PFSK-1 (cell line): ENCODE results near the gene SLC28A1.

Experiments
- POLR2AphosphoS5 ChIP-seq: IDR thresholded peaks from 2 replicates; pipeline ENCODE4 v1.6.1; 2012; ENCODE audit warnings: low read depth, mild to moderate bottlenecking, control low read depth, low read length, moderate library complexity
- SIN3A ChIP-seq: IDR thresholded peaks from 2 replicates; pipeline ENCODE4 v1.6.1; 2012; ENCODE audit warnings: mild to moderate bottlenecking, low read length, moderate library complexity, borderline replicate concordance; ENCODE audit not compliant: insufficient read depth
- TAF1 ChIP-seq: IDR thresholded peaks from 2 replicates; pipeline ENCODE4 v1.6.1; 2012; ENCODE audit warnings: low read length, control low read depth, borderline replicate concordance; ENCODE audit not compliant: insufficient read depth
- TF ChIP-seq, protein P1 (sequence below), 2 experiments: IDR thresholded peaks; 2 replicates each; pipeline versions ENCODE4 v1.6.1 to v1.8.0; 2011 to 2012; ENCODE audit warnings: low read depth in 2 of 2, low read length in 2 of 2, control low read depth in 1 of 2, inconsistent platforms in 1 of 2, mild to moderate bottlenecking in 1 of 2, moderate library complexity in 1 of 2; ENCODE audit not compliant: insufficient read depth in 1 of 2

GRCh38 chr15:84840255-84840654, 44.2 kb upstream of the SLC28A1 start:
- TF ChIP-seq, protein P1, sequence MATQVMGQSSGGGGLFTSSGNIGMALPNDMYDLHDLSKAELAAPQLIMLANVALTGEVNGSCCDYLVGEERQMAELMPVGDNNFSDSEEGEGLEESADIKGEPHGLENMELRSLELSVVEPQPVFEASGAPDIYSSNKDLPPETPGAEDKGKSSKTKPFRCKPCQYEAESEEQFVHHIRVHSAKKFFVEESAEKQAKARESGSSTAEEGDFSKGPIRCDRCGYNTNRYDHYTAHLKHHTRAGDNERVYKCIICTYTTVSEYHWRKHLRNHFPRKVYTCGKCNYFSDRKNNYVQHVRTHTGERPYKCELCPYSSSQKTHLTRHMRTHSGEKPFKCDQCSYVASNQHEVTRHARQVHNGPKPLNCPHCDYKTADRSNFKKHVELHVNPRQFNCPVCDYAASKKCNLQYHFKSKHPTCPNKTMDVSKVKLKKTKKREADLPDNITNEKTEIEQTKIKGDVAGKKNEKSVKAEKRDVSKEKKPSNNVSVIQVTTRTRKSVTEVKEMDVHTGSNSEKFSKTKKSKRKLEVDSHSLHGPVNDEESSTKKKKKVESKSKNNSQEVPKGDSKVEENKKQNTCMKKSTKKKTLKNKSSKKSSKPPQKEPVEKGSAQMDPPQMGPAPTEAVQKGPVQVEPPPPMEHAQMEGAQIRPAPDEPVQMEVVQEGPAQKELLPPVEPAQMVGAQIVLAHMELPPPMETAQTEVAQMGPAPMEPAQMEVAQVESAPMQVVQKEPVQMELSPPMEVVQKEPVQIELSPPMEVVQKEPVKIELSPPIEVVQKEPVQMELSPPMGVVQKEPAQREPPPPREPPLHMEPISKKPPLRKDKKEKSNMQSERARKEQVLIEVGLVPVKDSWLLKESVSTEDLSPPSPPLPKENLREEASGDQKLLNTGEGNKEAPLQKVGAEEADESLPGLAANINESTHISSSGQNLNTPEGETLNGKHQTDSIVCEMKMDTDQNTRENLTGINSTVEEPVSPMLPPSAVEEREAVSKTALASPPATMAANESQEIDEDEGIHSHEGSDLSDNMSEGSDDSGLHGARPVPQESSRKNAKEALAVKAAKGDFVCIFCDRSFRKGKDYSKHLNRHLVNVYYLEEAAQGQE (IDR thresholded peaks at IDR 0.05; ENCODE audit: insufficient read depth in 1 of 2, low read depth in 2 of 2, low read length in 2 of 2) = no peak
- TF ChIP-seq POLR2AphosphoS5 (no peak), TAF1 (no peak), SIN3A (no peak)
